Measurements from ENCODE around the gene ST7L.
"Not testable (repeated sequence)": the region's sequence is repeated elsewhere in the genome, so short reads cannot be mapped to it uniquely, and the experiment has no call there.

ST7L gene, protein sequence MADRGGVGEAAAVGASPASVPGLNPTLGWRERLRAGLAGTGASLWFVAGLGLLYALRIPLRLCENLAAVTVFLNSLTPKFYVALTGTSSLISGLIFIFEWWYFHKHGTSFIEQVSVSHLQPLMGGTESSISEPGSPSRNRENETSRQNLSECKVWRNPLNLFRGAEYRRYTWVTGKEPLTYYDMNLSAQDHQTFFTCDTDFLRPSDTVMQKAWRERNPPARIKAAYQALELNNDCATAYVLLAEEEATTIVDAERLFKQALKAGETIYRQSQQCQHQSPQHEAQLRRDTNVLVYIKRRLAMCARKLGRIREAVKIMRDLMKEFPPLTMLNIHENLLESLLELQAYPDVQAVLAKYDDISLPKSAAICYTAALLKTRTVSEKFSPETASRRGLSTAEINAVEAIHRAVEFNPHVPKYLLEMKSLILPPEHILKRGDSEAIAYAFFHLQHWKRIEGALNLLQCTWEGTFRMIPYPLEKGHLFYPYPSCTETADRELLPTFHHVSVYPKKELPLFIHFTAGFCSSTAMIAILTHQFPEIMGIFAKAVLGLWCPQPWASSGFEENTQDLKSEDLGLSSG

GRCh38 chr1:112618721-112619517 lies at the start of gene ST7L:
TSS of gene ST7L (minus strand) at chr1:112619141. CDS start at chr1:112619113, 28 bp downstream.
- in situ Hi-C loops (cut with HindIII; ENCODE audit: low sequenced_read_pairs): loop anchor here (5.0 kb wide), 1 partner anchor 98 kb away; the partner anchor contains the start of gene PPM1J

- in situ Hi-C loops (cut with HindIII; ENCODE audit: low sequenced_read_pairs): no loop called here
Observed at GRCh38 chr1:112666946-112667345, 48.0 kb upstream of the ST7L start.

- in situ Hi-C loops (cut with HindIII; ENCODE audit: low sequenced_read_pairs): no loop called here
Observed at GRCh38 chr1:112665857-112666256, 46.9 kb upstream of the ST7L start.

DNA sequence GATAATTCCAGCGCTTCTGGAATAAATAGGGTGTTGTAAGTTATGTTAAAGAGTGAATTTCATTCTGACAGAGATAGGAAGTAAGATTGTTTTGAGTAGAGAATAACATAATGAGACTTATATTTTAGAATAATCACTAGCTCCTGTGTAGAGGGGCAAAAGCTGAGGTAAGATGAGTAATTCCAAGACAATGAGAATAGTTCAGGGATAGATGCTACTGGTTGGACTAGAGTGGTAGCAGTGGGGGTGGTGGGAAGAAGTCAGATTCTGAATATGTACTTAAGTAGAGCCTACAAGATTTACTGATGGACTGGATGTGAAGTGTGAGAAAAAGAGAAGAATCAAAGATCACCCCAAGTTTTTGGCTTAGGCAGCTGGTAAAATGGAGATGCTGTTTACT lies 32.3 kb upstream of the ST7L start:
- in situ Hi-C loops (cut with HindIII; ENCODE audit: low sequenced_read_pairs): no loop called here

DNA sequence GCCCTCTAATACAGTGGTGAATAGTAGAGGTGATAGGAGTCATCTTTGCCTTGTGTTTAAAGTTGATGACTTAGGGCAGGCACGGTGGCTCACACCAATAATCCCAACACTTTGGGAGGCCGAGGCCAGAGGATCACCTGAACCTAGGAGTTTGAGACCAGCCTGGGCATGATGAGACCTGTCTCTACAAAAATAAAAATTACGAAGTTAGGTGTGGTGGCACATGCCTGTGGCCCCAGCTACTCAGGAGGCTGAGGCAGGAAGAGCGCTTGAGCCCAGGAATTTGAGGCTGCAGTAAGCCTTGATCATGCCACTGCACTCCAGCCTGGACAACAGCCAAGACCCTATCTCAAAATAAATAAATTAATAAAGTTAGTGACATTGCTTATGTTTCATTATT lies 27.3 kb upstream of the ST7L start:
- in situ Hi-C loops (cut with HindIII; ENCODE audit: low sequenced_read_pairs): no loop called here

DNA sequence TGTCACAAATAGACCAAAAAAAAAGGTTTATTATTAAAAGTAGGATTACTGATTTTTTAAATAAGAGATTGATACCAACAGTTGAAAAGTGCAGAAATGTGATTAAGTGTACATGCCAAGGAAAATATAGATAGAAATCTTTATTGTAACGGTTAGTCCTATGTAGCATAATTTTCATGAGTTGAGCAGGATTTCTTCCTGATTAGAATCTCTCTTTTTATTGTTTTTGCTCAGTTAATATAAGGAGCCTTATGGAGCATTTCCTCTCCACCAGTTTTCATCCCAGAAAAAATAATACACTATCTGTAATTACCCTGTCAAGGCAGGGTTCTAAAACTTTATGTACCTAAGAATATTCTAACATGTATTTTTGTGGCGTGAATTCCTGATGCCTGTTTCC lies 24.1 kb upstream of the ST7L start:
- in situ Hi-C loops (cut with HindIII; ENCODE audit: low sequenced_read_pairs): no loop called here

DNA sequence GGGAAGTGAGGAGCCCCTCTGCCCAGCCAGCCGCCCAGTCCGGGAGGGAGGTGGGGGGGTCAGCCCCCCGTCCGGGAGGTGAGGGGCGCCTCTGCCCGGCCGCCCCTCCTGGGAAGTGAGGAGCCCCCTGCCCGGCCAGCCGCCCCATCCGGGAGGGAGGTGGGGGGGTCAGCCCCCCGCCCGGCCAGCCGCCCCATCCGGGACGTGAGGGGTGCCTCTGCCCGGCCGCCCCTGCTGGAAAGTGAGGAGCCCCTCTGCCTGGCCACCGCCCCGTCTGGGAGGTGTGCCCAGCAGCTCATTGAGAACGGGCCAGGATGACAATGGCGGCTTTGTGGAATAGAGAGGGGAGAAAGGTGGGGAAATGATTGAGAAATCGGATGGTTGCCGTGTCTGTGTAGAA lies 21.5 kb upstream of the ST7L start:
- in situ Hi-C loops (cut with HindIII; ENCODE audit: low sequenced_read_pairs): not testable (repeated sequence)

- in situ Hi-C loops (cut with HindIII; ENCODE audit: low sequenced_read_pairs): no loop called here
Observed at GRCh38 chr1:112638110-112638428, 19.1 kb upstream of the ST7L start.

DNA sequence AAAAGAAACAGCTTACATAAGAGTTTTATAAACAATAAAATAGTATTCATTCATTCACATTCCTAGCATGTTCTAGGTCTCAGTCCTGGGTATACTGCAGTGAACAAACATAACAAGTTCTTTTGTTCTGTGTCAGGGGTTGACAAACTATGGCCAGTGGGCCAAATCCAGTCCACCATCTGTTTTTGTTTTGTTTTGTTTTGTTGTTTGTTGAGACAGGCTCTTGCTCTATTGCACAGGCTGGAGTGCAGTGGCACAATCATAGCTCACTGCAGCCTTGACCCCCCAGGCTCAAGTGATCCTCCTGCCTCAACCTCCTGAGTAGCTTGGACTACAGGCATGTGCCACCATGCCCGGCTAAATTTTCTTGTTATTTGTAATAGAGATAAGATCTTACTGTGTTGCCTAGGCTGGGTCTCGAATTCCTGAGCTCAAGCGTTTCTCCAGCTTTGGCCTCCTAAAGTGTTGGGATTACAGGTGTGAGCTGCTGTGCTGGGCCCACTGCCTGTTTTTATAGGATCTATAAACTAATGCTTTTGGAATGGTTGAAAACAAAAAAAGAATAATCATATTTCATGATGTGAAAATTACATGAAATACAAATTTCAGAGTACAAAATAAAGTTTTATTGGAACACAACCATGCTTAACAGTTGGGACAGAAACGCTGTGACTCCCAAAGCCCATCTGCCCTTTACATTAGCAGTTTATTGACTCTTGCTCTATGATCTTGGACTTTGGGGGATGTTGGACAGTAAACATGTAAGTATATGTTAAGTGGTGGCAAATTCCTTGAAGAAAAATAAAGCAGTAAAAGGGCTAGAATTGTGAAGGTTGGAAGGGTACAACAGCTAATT lies 18.5 kb upstream of the ST7L start:
- in situ Hi-C loops (cut with HindIII; ENCODE audit: low sequenced_read_pairs): no loop called here

DNA sequence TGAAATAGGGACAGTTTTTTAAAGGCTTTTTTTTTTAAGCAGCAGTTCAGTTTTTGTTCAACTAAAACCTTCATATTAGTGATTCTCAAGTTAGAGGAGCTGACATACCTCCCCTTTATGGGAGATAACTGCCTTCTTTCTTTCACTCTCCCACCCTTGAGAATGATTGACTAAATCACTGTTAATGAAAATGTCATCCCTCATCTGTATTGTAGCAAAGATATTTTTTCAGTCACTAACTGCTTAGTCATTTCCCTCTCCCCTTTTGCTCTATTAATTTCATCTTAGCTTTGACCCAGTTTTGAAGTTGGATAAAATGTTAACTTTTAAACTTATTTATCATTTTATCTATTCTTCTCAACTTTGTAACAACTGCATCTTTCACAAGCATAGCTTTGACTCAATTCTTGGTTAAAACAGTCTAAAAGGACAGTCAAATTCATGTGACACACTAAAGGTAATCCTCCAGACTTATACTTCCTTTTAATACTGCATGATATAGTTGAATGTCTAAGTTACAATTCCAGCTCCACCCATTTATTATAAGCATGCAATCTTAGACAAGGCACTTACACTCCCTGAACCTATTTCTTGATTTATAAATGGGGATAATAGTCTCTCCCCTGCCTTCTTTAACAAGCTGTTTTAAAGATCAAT lies 17.8 kb upstream of the ST7L start:
- in situ Hi-C loops (cut with HindIII; ENCODE audit: low sequenced_read_pairs): no loop called here

DNA sequence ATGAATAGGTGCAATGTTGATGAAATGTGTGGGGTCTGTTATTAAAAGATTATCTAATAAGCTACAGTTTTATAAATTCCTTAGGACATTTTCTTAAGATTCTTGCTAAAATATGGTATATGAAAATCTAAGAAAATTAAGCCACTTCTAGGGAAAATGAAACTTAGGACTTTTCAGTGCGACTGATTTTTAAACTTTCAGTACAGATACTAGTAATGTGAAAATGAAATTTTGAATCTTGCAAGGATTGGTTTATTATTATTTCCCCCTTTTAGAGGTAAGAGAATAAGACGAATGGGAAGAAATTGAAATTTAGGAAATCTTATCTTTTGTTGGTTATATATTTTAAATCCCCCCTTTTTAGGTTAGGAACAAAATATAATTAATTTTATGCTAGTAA lies 17.1 kb upstream of the ST7L start:
- in situ Hi-C loops (cut with HindIII; ENCODE audit: low sequenced_read_pairs): no loop called here

GRCh38 chr1:112634367-112634766 lies 15.4 kb upstream of the ST7L start:
- in situ Hi-C loops (cut with HindIII; ENCODE audit: low sequenced_read_pairs): no loop called here

GRCh38 chr1:112633628-112634027 lies 14.7 kb upstream of the ST7L start:
- in situ Hi-C loops (cut with HindIII; ENCODE audit: low sequenced_read_pairs): no loop called here

- in situ Hi-C loops (cut with HindIII; ENCODE audit: low sequenced_read_pairs): loop anchor here (5.0 kb wide), 1 partner anchor 33 kb away; no protein-coding TSS in a partner anchor
Observed at GRCh38 chr1:112629256-112629655, 10.3 kb upstream of the ST7L start.

GRCh38 chr1:112628516-112628915 lies 9.6 kb upstream of the ST7L start:
- in situ Hi-C loops (cut with HindIII; ENCODE audit: low sequenced_read_pairs): loop anchor here (5.0 kb wide), 1 partner anchor 34 kb away; no protein-coding TSS in a partner anchor

DNA sequence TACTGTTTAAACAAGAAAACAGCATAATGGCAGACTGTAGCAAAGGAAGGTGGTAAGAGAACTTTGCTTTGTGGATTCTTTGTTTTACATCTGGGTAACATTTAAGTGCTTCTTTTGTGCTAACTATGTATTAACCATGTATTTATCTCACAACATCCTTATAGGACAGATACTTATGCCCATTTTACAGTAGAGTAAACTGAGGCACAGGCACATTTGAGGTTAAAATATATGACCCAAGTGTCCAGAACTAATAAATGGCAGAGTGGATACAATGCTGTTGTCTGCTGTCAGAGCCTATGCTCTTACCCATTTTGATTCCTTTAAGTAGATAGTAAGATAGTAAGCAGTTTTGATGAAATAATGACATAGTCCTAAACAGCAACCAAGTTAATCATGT lies 7.9 kb upstream of the ST7L start:
- in situ Hi-C loops (cut with HindIII; ENCODE audit: low sequenced_read_pairs): loop anchor here (5.0 kb wide), 1 partner anchor 35 kb away; no protein-coding TSS in a partner anchor

- in situ Hi-C loops (cut with HindIII; ENCODE audit: low sequenced_read_pairs): loop anchor here (5.0 kb wide), 1 partner anchor 36 kb away; no protein-coding TSS in a partner anchor
Observed at GRCh38 chr1:112626193-112626592, 7.3 kb upstream of the ST7L start.

DNA sequence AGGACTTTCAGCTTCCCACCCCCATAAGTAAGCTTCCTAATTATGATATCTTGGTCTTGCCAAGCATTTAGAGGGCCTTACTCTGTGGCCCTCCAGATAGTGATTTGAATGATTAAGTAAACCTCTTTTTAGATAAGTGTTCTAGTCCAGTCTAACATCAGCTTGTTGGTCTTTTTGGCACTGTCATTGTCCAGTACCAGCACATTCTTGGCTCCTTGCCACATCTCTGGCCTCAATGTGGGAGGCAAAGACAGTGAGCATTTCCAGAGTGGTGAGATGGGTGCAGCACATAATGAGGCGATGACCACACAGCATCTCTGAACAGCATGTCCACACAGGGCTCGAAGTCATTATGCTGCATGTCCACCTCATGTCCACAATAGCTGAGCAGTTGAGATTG lies 6.8 kb upstream of the ST7L start:
- in situ Hi-C loops (cut with HindIII; ENCODE audit: low sequenced_read_pairs): loop anchor here (5.0 kb wide), 1 partner anchor 37 kb away; no protein-coding TSS in a partner anchor

DNA sequence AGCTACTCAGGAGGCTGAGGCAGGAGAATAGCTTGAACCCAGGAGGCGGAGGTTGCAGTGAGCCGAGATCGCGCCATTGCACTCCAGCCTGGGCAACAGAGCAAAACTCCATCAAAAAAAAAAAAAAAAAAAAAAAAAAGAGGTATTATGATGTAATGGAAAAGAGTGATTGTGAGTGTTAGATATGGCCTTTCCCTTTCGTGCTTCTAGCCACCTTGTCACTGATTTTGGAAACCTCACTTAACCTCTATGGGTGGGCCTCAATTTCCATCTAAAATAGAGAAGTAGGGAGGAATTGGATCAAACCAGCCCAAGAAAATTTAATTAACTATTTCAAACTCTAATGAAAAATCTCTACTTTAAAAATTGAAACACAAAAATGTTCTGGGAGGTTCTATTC lies 5.6 kb upstream of the ST7L start:
- in situ Hi-C loops (cut with HindIII; ENCODE audit: low sequenced_read_pairs): not testable (repeated sequence)

DNA sequence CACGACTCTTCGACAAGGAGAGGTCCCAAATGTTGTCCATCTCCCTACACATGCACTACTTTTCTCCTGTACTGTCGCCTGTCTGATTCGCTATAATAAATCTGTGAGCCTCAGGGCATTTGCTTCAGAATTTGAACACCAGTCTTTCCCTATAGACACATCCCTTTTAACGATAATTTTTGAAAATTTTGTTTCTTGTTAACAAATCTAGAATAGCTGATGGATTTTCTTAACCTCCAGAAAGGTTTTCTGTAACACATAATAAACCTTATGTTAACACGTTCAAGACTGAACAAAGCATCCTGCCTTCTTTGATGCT lies 1.4 kb upstream of the ST7L start:
- in situ Hi-C loops (cut with HindIII; ENCODE audit: low sequenced_read_pairs): no loop called here
